Cerebellar nuclear complex (tissue), 1 donor: ENCODE results near the gene ATE1.
"Not testable (repeated sequence)": the region's sequence is repeated elsewhere in the genome, so short reads cannot be mapped to it uniquely, and the experiment has no call there.

Experiments
- DNase-seq, 2 experiments: peaks; one replicate each; lab custom pipeline; 2025; lab: John Stamatoyannopoulos, UW

Gene ATE1

GRCh38 chr10:121930268-121931085, 2.6 kb upstream of the ATE1 start:
- DNase-seq = not testable (repeated sequence)

- not testable (repeated sequence) for DNase-seq
These were observed 1.9 kb upstream of the ATE1 start for GRCh38 chr10:121929585-121930267.

GRCh38 chr10:121928528-121928884, 675 bp upstream of the ATE1 start:
- no peak for DNase-seq

- DNase-seq = no peak
These were observed 452 bp downstream of the ATE1 start for GRCh38 chr10:121927318-121927840.

- DNase-seq = peak in 1 of 2 experiments; percentile 38
These were observed 1.0 kb downstream of the ATE1 start for GRCh38 chr10:121926671-121927317.

- no peak for DNase-seq
These were observed 1.7 kb downstream of the ATE1 start for GRCh38 chr10:121926157-121926556.

- DNase-seq = no peak
These were observed 6.4 kb downstream of the ATE1 start for GRCh38 chr10:121921238-121921931.

GRCh38 chr10:121919666-121920065, 8.2 kb downstream of the ATE1 start:
- DNase-seq = no peak

GRCh38 chr10:121918800-121919199, 9.0 kb downstream of the ATE1 start:
- DNase-seq = not testable (repeated sequence)

GRCh38 chr10:121914661-121915060, 13.2 kb downstream of the ATE1 start:
- no peak for DNase-seq

GRCh38 chr10:121911421-121911697, 16.5 kb downstream of the ATE1 start:
- no peak for DNase-seq

- DNase-seq = no peak
These were observed 17.0 kb downstream of the ATE1 start for GRCh38 chr10:121910673-121911420.

GRCh38 chr10:121904888-121905287, 22.9 kb downstream of the ATE1 start:
- DNase-seq = no peak

- DNase-seq = no peak
These were observed 27.2 kb downstream of the ATE1 start for GRCh38 chr10:121900443-121901174.

- peak in 1 of 2 experiments; percentile 3 for DNase-seq
These were observed 28.1 kb downstream of the ATE1 start for GRCh38 chr10:121899727-121900126.

- DNase-seq = no peak
These were observed 36.7 kb downstream of the ATE1 start for GRCh38 chr10:121891103-121891502.

GRCh38 chr10:121889212-121889611, 38.6 kb downstream of the ATE1 start:
- no peak for DNase-seq

- DNase-seq = no peak
These were observed 40.7 kb downstream of the ATE1 start for GRCh38 chr10:121886997-121887622.

- DNase-seq = no peak
These were observed 41.6 kb downstream of the ATE1 start for GRCh38 chr10:121886181-121886580.

GRCh38 chr10:121880895-121881294, 46.9 kb downstream of the ATE1 start:
- no peak for DNase-seq
